HFFc6 (cell line): Measurements from ENCODE around the gene SRPK2. TPM values are rescaled to one million over a fixed set of nuclear protein-coding genes. Genes with fewer than 3 reads are reported as not detected.

Experiments
- DNase-seq: peaks from one replicate; pipeline ENCODE4 v3.0.0-alpha.2; 2018
- H3K27ac Mint-ChIP-seq: 2 replicates; pipeline ENCODE4 v1.8.0; 2020; ENCODE audit warnings: mild to moderate bottlenecking, mixed read lengths
- H3K27me3 Mint-ChIP-seq: 2 replicates; pipeline ENCODE4 v1.8.0; 2021; ENCODE audit warnings: mild to moderate bottlenecking, moderate library complexity, mixed read lengths; ENCODE audit not compliant: insufficient read depth
- H3K36me3 Mint-ChIP-seq: 2 replicates; pipeline ENCODE4 v1.8.0; 2021; ENCODE audit warnings: low read depth, mixed read lengths
- H3K4me1 Mint-ChIP-seq: 2 replicates; pipeline ENCODE4 v1.8.0; 2020; ENCODE audit warnings: low read depth, mixed read lengths
- H3K4me3 Mint-ChIP-seq: 2 replicates; pipeline ENCODE4 v1.8.0; 2020; ENCODE audit warnings: mild to moderate bottlenecking, moderate library complexity, mixed read lengths
- H3K9me3 Mint-ChIP-seq: 2 replicates; pipeline ENCODE4 v1.8.0; 2020; ENCODE audit warnings: mild to moderate bottlenecking, mixed read lengths
- CTCF ChIP-seq: fragments of 200-600 bp; sonication (generic); IDR thresholded peaks from 2 replicates; pipeline ENCODE4 v1.5.0; 2021; ENCODE audit warnings: antibody characterized with exemption, mild to moderate bottlenecking
- total RNA-seq, 6 experiments: library from RNA; stranded (reverse); fragmentation: NEBNext Ultra II Directional; extraction: Animal tissue kit (Norgen Biotek cat#: 25700); gene quantifications; 2 replicates in 1 of 6; 3 replicates in 5 of 6; pipeline ENCODE4 v1.2.3, GENCODE V29; 2021

SRPK2 gene
- total RNA-seq, 6 experiments from 2014 or later = 45.2 to 49.3 (median 46.7) TPM

- H3K27ac Mint-ChIP-seq = peak overlapping the region; percentile 53
- H3K9me3 Mint-ChIP-seq = no peaks in the 10 kb centered on the region
- DNase-seq = peak; percentile 14
- H3K4me1 Mint-ChIP-seq = peaks cover 27% of the 10 kb centered on the region
- no peak for TF ChIP-seq CTCF
- no peaks in the 10 kb centered on the region for H3K36me3 Mint-ChIP-seq
- no peak overlapping the region for H3K4me3 Mint-ChIP-seq
- no peaks in the 10 kb centered on the region for H3K27me3 Mint-ChIP-seq
Observed at GRCh38 chr7:105402221-105403095, 13.7 kb upstream of the SRPK2 start.

- peak; percentile 14 for DNase-seq
- no peak overlapping the region for H3K4me3 Mint-ChIP-seq
- H3K4me1 Mint-ChIP-seq = peaks cover 27% of the 10 kb centered on the region
- H3K9me3 Mint-ChIP-seq = no peaks in the 10 kb centered on the region
- TF ChIP-seq CTCF = peak; percentile 74
- H3K27me3 Mint-ChIP-seq = no peaks in the 10 kb centered on the region
- peak overlapping the region; percentile 16; the same call in 1 of the 2 replicates for H3K27ac Mint-ChIP-seq
- H3K36me3 Mint-ChIP-seq = no peaks in the 10 kb centered on the region
Observed at GRCh38 chr7:105399043-105399725, 10.5 kb upstream of the SRPK2 start.

GRCh38 chr7:105396566-105396965, 7.8 kb upstream of the SRPK2 start:
- no peak for DNase-seq
- Mint-ChIP-seq H3K9me3 (no peaks in the 10 kb centered on the region), H3K36me3 (no peaks in the 10 kb centered on the region), H3K4me1 (peaks cover 16% of the 10 kb centered on the region), H3K27me3 (no peaks in the 10 kb centered on the region), H3K4me3 (no peak overlapping the region), H3K27ac (no peak overlapping the region)
- TF ChIP-seq CTCF = no peak

GRCh38 chr7:105391429-105391828, 2.7 kb upstream of the SRPK2 start:
- TF ChIP-seq CTCF = no peak
- no peak for DNase-seq
- Mint-ChIP-seq H3K27ac (no peak overlapping the region), H3K9me3 (no peaks in the 10 kb centered on the region), H3K36me3 (peaks cover 5% of the 10 kb centered on the region; the same call in 1 of the 2 replicates), H3K27me3 (no peaks in the 10 kb centered on the region; the same call in 1 of the 2 replicates), H3K4me3 (no peak overlapping the region), H3K4me1 (peaks cover 13% of the 10 kb centered on the region)

GRCh38 chr7:105389889-105390288, 1.2 kb upstream of the SRPK2 start:
- Mint-ChIP-seq H3K27ac (no peak overlapping the region), H3K27me3 (no peaks in the 10 kb centered on the region; the same call in 1 of the 2 replicates)
- TF ChIP-seq CTCF = no peak

More at GRCh38 chr7:105389889-105390288, 1.2 kb upstream of the SRPK2 start:
- Mint-ChIP-seq H3K9me3 (no peaks in the 10 kb centered on the region), H3K36me3 (peaks cover 12% of the 10 kb centered on the region), H3K4me3 (no peak overlapping the region), H3K4me1 (peaks cover 18% of the 10 kb centered on the region)
- DNase-seq = no peak
